ENCODE measurements around the gene TMEM145. TPM values are rescaled to one million over a fixed set of nuclear protein-coding genes. Genes with fewer than 3 reads are reported as not detected.
A peak's percentile ranks its signal among the peaks of the same experiment; 100 is the strongest.

The TMEM145 gene
- total and polyA plus RNA-seq, 7 experiments from 2014 or later = not detected

DNA sequence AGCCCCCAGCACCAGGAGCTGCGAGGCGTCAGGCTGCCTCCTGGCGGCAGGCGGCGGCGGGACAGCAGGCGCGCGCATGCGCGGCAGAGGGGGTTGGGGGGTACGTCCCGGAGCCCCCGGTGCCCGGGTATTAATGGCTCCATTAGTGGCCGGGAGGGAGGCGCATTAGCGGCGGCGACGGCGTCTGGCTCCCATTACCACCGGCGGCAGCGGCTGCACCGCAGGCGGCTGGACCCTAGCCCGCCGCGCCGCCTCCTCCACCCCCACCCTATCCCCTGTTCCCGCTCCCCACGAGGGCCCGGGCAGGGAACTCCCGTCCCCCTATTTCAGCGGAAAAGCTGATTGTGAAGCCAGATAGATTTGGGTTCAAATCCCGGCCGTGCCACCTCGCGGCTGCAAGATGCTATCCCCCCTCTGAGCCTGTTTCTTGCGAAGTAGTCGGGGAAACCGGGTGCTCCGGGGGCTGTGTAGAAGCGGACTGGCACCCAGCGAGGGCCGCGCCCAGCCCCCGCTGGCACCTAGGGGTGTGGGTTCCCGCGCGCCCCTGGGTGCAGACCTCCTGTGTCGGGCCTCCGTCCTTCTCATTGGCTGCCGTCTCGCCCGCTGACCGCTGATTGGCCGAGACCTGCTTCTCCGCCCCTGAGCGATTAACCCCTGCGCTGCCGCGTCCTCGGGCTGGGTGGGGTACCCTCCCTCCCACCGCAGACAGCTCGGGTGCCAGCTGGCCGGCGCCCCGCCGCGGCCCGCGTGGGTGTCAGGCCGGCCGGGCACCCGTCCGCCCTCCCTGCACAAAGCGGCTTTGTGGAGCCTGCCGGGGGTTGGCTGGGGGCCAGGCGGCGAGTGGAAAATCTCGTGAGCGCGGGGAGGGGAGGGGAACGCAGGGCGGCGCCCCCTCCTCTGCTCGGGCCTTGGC lies 33.0 kb upstream of the TMEM145 start:
- H3K27me3 ChIP-seq (ENCODE audit: control insufficient read depth in 2 of 2, insufficient read depth in 2 of 2, low read length in 2 of 2) = no peaks in the 10 kb centered on the region
- Mint-ChIP-seq H3K9me3 (peaks cover 0 to 4% (median 0%) of the 10 kb centered on the region in 11 donors), H3K27me3 (no peaks in the 10 kb centered on the region), H3K4me1 (peaks cover 32 to 57% (median 37%) of the 10 kb centered on the region in 7 donors), H3K4me3 (peak overlapping the region in 7 of 10 donors; percentile 89 to 93 (median 91)), H3K27ac (peak overlapping the region in 8 of 9 donors; percentile 91 to 96 (median 94)), H3K36me3 (peaks cover 0 to 3% (median 0%) of the 10 kb centered on the region in 5 donors)
- peaks cover 0 to 8% (median 0%) of the 10 kb centered on the region in 3 experiments for H3K36me3 ChIP-seq (ENCODE audit: control insufficient read depth in 2 of 3, insufficient read depth in 3 of 3, low read length in 3 of 3)
- ChIA-PET POLR2A (interaction anchor here (0.6 to 5.6 kb wide), 11 partner anchors 10 to 157 kb away, joined by 3 to 47 read pairs (median 5); partner anchors contain the start of gene CIC), CTCF (interaction anchor here (1.1 to 3.2 kb wide), 15 partner anchors 10 to 178 kb away, joined by 3 to 25 read pairs (median 6); partner anchors contain the start of genes DEDD2, GSK3A and ZNF526)
- intact Hi-C loops (cut with micrococcal nuclease) = loop anchor here (1.0 to 10.0 kb wide), 10 partner anchors 12 to 1813 kb away; partner anchors contain the start of genes ARHGEF1 (in 2 of the 2), ERF (in 2 of the 2), BLVRB (in 1 of the 2) and SPTBN4 (in 1 of the 2)
- H3K4me1 ChIP-seq (ENCODE audit: control insufficient read depth in 2 of 2, insufficient read depth in 2 of 2, low read length in 2 of 2) = peaks cover 44 to 45% of the 10 kb centered on the region in 2 donors
- peak overlapping the region; percentile 95 for H3K4me3 ChIP-seq (ENCODE audit: low read length)
- peak; percentile 76 to 89 (median 83) for DNase-seq
- H3K9me3 ChIP-seq (ENCODE audit: control insufficient read depth in 2 of 3, low read length in 3 of 3) = no peaks in the 10 kb centered on the region
- H3K27ac ChIP-seq (ENCODE audit: low read depth, low read length) = peak overlapping the region; percentile 88
- peak; percentile 36 for ATAC-seq

GRCh38 chr19:42280815-42281145 lies 32.3 kb upstream of the TMEM145 start:
- peaks cover 0 to 5% (median 0%) of the 10 kb centered on the region in 3 experiments for H3K36me3 ChIP-seq (ENCODE audit: control insufficient read depth in 2 of 3, insufficient read depth in 3 of 3, low read length in 3 of 3)
- H3K27ac Mint-ChIP-seq = peak overlapping the region in 1 of 9 donors; percentile 28
- intact Hi-C loops (cut with micrococcal nuclease) = loop anchor here (1.0 to 10.0 kb wide), 10 partner anchors 12 to 1813 kb away; partner anchors contain the start of genes ARHGEF1 (in 2 of the 2), ERF (in 2 of the 2), BLVRB (in 1 of the 2) and SPTBN4 (in 1 of the 2)
- POLR2A ChIA-PET = interaction anchor here (1.4 to 5.6 kb wide), 4 partner anchors 11 to 157 kb away, joined by 5 to 47 read pairs (median 16); partner anchors contain the start of gene CIC
- peaks cover 49 to 51% of the 10 kb centered on the region in 2 donors for H3K4me1 ChIP-seq (ENCODE audit: control insufficient read depth in 2 of 2, insufficient read depth in 2 of 2, low read length in 2 of 2)
- CTCF ChIA-PET = interaction anchor here (2.6 to 3.2 kb wide), 2 partner anchors 35 to 38 kb away, joined by 14 to 25 read pairs; partner anchors contain the start of gene GSK3A
- H3K9me3 Mint-ChIP-seq = peaks cover 0 to 4% (median 0%) of the 10 kb centered on the region in 11 donors
- H3K4me1 Mint-ChIP-seq = peaks cover 33 to 59% (median 38%) of the 10 kb centered on the region in 7 donors
- peak in 1 of 9 donors; percentile 58 for DNase-seq
- no peaks in the 10 kb centered on the region for H3K9me3 ChIP-seq (ENCODE audit: control insufficient read depth in 2 of 3, low read length in 3 of 3)
- peak overlapping the region; percentile 95 for H3K4me3 ChIP-seq (ENCODE audit: low read length)
- no peak for ATAC-seq
- peaks cover 0 to 3% (median 0%) of the 10 kb centered on the region in 5 donors for H3K36me3 Mint-ChIP-seq
- no peaks in the 10 kb centered on the region for H3K27me3 ChIP-seq (ENCODE audit: control insufficient read depth in 2 of 2, insufficient read depth in 2 of 2, low read length in 2 of 2)
- no peaks in the 10 kb centered on the region for H3K27me3 Mint-ChIP-seq
- H3K4me3 Mint-ChIP-seq = peak overlapping the region in 3 of 10 donors; percentile 34 to 79 (median 77)
- H3K27ac ChIP-seq (ENCODE audit: low read depth, low read length) = peak overlapping the region; percentile 88

GRCh38 chr19:42281146-42281826 lies 31.8 kb upstream of the TMEM145 start:
- Mint-ChIP-seq H3K27ac (peak overlapping the region in 2 of 9 donors; percentile 89 to 91), H3K36me3 (peaks cover 0 to 4% (median 0%) of the 10 kb centered on the region in 5 donors), H3K9me3 (peaks cover 0 to 4% (median 0%) of the 10 kb centered on the region in 11 donors), H3K4me1 (peaks cover 28 to 59% (median 38%) of the 10 kb centered on the region in 7 donors), H3K4me3 (peak overlapping the region in 5 of 10 donors; percentile 68 to 80 (median 76)), H3K27me3 (no peaks in the 10 kb centered on the region)
- intact Hi-C loops (cut with micrococcal nuclease) = loop anchor here (2.0 to 10.0 kb wide), 7 partner anchors 84 to 1814 kb away; partner anchors contain the start of genes ARHGEF1 (in 2 of the 2), BLVRB (in 1 of the 2), SPTBN4 (in 1 of the 2) and ZNF574 (in 1 of the 2)
- Histone ChIP-seq H3K27ac (ENCODE audit: low read depth, low read length) (peak overlapping the region; percentile 88), H3K9me3 (ENCODE audit: control insufficient read depth in 2 of 3, low read length in 3 of 3) (no peaks in the 10 kb centered on the region), H3K36me3 (ENCODE audit: control insufficient read depth in 2 of 3, insufficient read depth in 3 of 3, low read length in 3 of 3) (peaks cover 0 to 5% (median 0%) of the 10 kb centered on the region in 3 experiments), H3K4me1 (ENCODE audit: control insufficient read depth in 2 of 2, insufficient read depth in 2 of 2, low read length in 2 of 2) (peaks cover 44 to 48% of the 10 kb centered on the region in 2 donors), H3K27me3 (ENCODE audit: control insufficient read depth in 2 of 2, insufficient read depth in 2 of 2, low read length in 2 of 2) (no peaks in the 10 kb centered on the region), H3K4me3 (ENCODE audit: low read length) (no peak overlapping the region)
- ChIA-PET POLR2A (interaction anchor here (0.7 to 5.6 kb wide), 9 partner anchors 11 to 339 kb away, joined by 3 to 47 read pairs (median 3); partner anchors contain the start of genes CIC and ERF), CTCF (interaction anchor here (0.7 to 3.2 kb wide), 2 partner anchors 17 to 38 kb away, joined by 3 to 14 read pairs; partner anchors contain the start of gene GSK3A)
- DNase-seq (peak in 2 of 9 donors; percentile 23 to 31), ATAC-seq (no peak)

GRCh38 chr19:42281827-42282762 lies 31.0 kb upstream of the TMEM145 start:
- ChIA-PET POLR2A (interaction anchor here (0.6 to 5.6 kb wide), 14 partner anchors 12 to 934 kb away, joined by 3 to 47 read pairs (median 3); partner anchors contain the start of genes CIC and ERF), CTCF (interaction anchor here (0.7 kb wide), 1 partner anchor 16 kb away, joined by 3 read pairs; no protein-coding TSS in a partner anchor)
- DNase-seq = peak in 2 of 9 donors; percentile 5 to 43
- H3K4me1 Mint-ChIP-seq = peaks cover 26 to 52% (median 37%) of the 10 kb centered on the region in 7 donors
- H3K27me3 Mint-ChIP-seq = no peaks in the 10 kb centered on the region
- peak overlapping the region in 1 of 9 donors; percentile 91 for H3K27ac Mint-ChIP-seq
- no peak overlapping the region for H3K4me3 ChIP-seq (ENCODE audit: low read length)
- peak overlapping the region in 5 of 10 donors; percentile 48 to 80 (median 60) for H3K4me3 Mint-ChIP-seq
- intact Hi-C loops (cut with micrococcal nuclease) = loop anchor here (2.0 to 10.0 kb wide), 8 partner anchors 65 to 1815 kb away; partner anchors contain the start of genes ARHGEF1 (in 2 of the 2), DEDD2 (in 2 of the 2), BLVRB (in 1 of the 2) and SPTBN4 (in 1 of the 2)
- peaks cover 0 to 4% (median 0%) of the 10 kb centered on the region in 11 donors for H3K9me3 Mint-ChIP-seq
- peak overlapping the region; percentile 83 for H3K27ac ChIP-seq (ENCODE audit: low read depth, low read length)
- H3K36me3 Mint-ChIP-seq = peaks cover 0 to 4% (median 0%) of the 10 kb centered on the region in 5 donors
- peaks cover 42 to 45% of the 10 kb centered on the region in 2 donors for H3K4me1 ChIP-seq (ENCODE audit: control insufficient read depth in 2 of 2, insufficient read depth in 2 of 2, low read length in 2 of 2)
- ATAC-seq = no peak
- H3K36me3 ChIP-seq (ENCODE audit: control insufficient read depth in 2 of 3, insufficient read depth in 3 of 3, low read length in 3 of 3) = peaks cover 0 to 10% (median 3%) of the 10 kb centered on the region in 3 experiments
- no peaks in the 10 kb centered on the region for H3K27me3 ChIP-seq (ENCODE audit: control insufficient read depth in 2 of 2, insufficient read depth in 2 of 2, low read length in 2 of 2)
- H3K9me3 ChIP-seq (ENCODE audit: control insufficient read depth in 2 of 3, low read length in 3 of 3) = no peaks in the 10 kb centered on the region

- ATAC-seq = no peak
- Mint-ChIP-seq H3K4me1 (peaks cover 26 to 48% (median 37%) of the 10 kb centered on the region in 7 donors), H3K9me3 (peaks cover 0 to 4% (median 0%) of the 10 kb centered on the region in 11 donors), H3K4me3 (peak overlapping the region in 3 of 10 donors; percentile 51 to 63 (median 60)), H3K27ac (no peak overlapping the region), H3K27me3 (no peaks in the 10 kb centered on the region), H3K36me3 (peaks cover 0 to 4% (median 0%) of the 10 kb centered on the region in 5 donors)
- Histone ChIP-seq H3K4me3 (ENCODE audit: low read length) (peak overlapping the region; percentile 50), H3K27ac (ENCODE audit: low read depth, low read length) (peak overlapping the region; percentile 83), H3K27me3 (ENCODE audit: control insufficient read depth in 2 of 2, insufficient read depth in 2 of 2, low read length in 2 of 2) (no peaks in the 10 kb centered on the region), H3K36me3 (ENCODE audit: control insufficient read depth in 2 of 3, insufficient read depth in 3 of 3, low read length in 3 of 3) (peaks cover 0 to 17% (median 7%) of the 10 kb centered on the region in 3 experiments), H3K9me3 (ENCODE audit: control insufficient read depth in 2 of 3, low read length in 3 of 3) (no peaks in the 10 kb centered on the region), H3K4me1 (ENCODE audit: control insufficient read depth in 2 of 2, insufficient read depth in 2 of 2, low read length in 2 of 2) (peaks cover 42 to 45% of the 10 kb centered on the region in 2 donors)
- intact Hi-C loops (cut with micrococcal nuclease) = loop anchor here (1.0 to 10.0 kb wide), 17 partner anchors 13 to 1816 kb away; partner anchors contain the start of genes ARHGEF1 (in 2 of the 2), DEDD2 (in 2 of the 2), MEGF8 (in 2 of the 2) and PAFAH1B3 (in 2 of the 2)
- no peak for DNase-seq
- ChIA-PET POLR2A (interaction anchor here (0.6 to 5.6 kb wide), 7 partner anchors 13 to 934 kb away, joined by 3 to 47 read pairs (median 4); partner anchors contain the start of gene CIC), CTCF (no interaction called here)
Measured at GRCh38 chr19:42282819-42283187, 30.3 kb upstream of the TMEM145 start.
